Keratinocyte (primary cell): ENCODE results near the gene NOD2. TPM values are rescaled to one million over a fixed set of nuclear protein-coding genes. Genes with fewer than 3 reads are reported as not detected.

Source experiments
- DNase-seq: peaks from one replicate; pipeline ENCODE4 v3.0.0-alpha.2; 2011; ENCODE audit warnings: low read depth, missing footprints, low spot score
- FAIRE-seq: peaks from 2 replicates; lab custom pipeline; 2011; peaks lifted over from hg19 to GRCh38; lab: Jason Lieb, UNC
- H2AFZ ChIP-seq: 2 replicates; pipeline ENCODE4 v1.6.0; 2012; ENCODE audit warnings: low read length, control low read depth, inconsistent platforms; ENCODE audit not compliant: control insufficient read depth
- H3K27ac ChIP-seq: 2 replicates; pipeline ENCODE4 v1.5.1; 2011; ENCODE audit warnings: low read length; ENCODE audit not compliant: control insufficient read depth, insufficient read depth
- H3K27me3 ChIP-seq: 3 replicates; pipeline ENCODE4 v1.6.0; 2011; ENCODE audit warnings: low read length; ENCODE audit not compliant: control insufficient read depth, insufficient read depth; ENCODE audit errors: extremely low read depth
- H3K36me3 ChIP-seq, 2 experiments: 2 replicates in 1 of 2; 3 replicates in 1 of 2; pipeline ENCODE4 v1.5.1; 2011; ENCODE audit warnings: low read length in 2 of 2, mild to moderate bottlenecking in 1 of 2; ENCODE audit not compliant: control insufficient read depth in 2 of 2, insufficient read depth in 2 of 2; ENCODE audit errors: extremely low read depth in 1 of 2
- H3K4me1 ChIP-seq: 3 replicates; pipeline ENCODE4 v1.5.1; 2011; ENCODE audit warnings: low read length; ENCODE audit not compliant: control insufficient read depth, insufficient read depth; ENCODE audit errors: extremely low read depth
- H3K4me2 ChIP-seq: 3 replicates; pipeline ENCODE4 v1.6.0; 2011; ENCODE audit warnings: low read depth, low read length; ENCODE audit not compliant: control insufficient read depth, insufficient read depth; ENCODE audit errors: extremely low read depth
- H3K4me3 ChIP-seq, 3 experiments: fragments of 200-600 bp in 1 of 3; sonication (generic) in 1 of 3; 2 replicates in 2 of 3; 3 replicates in 1 of 3; pipeline ENCODE4 v1.5.1; 2011 to 2016; ENCODE audit warnings: low read length in 3 of 3, mild to moderate bottlenecking in 3 of 3, control low read depth in 2 of 3, inconsistent platforms in 1 of 3, low read depth in 1 of 3, mixed read lengths in 1 of 3, mixed run types in 1 of 3, moderate library complexity in 1 of 3; ENCODE audit not compliant: control insufficient read depth in 2 of 3, insufficient read depth in 2 of 3; ENCODE audit errors: extremely low read depth in 1 of 3
- H3K79me2 ChIP-seq: 2 replicates; pipeline ENCODE4 v1.6.0; 2012; ENCODE audit warnings: low read length; ENCODE audit not compliant: control insufficient read depth, insufficient read depth
- H3K9ac ChIP-seq: 3 replicates; pipeline ENCODE4 v1.6.0; 2011; ENCODE audit warnings: low read length; ENCODE audit not compliant: control insufficient read depth, insufficient read depth; ENCODE audit errors: extremely low read depth
- H3K9me1 ChIP-seq: 3 replicates; pipeline ENCODE4 v1.6.0; 2011; ENCODE audit warnings: low read length; ENCODE audit not compliant: control insufficient read depth, insufficient read depth; ENCODE audit errors: extremely low read depth
- H3K9me3 ChIP-seq: 2 replicates; pipeline ENCODE4 v1.5.1; 2012; ENCODE audit warnings: low read depth, low read length; ENCODE audit not compliant: control insufficient read depth
- H4K20me1 ChIP-seq: 3 replicates; pipeline ENCODE4 v1.6.0; 2011; ENCODE audit warnings: low read length; ENCODE audit not compliant: control insufficient read depth, insufficient read depth; ENCODE audit errors: extremely low read depth
- CTCF ChIP-seq, 3 experiments: IDR thresholded peaks in 1 of 3; conservative IDR thresholded peaks in 1 of 3; optimal IDR thresholded peaks in 1 of 3; 2 replicates in 2 of 3; 3 replicates in 1 of 3; pipeline versions ENCODE3 to v1.5.1; 2011; ENCODE audit warnings: low read length in 3 of 3, mild to moderate bottlenecking in 3 of 3, moderate library complexity in 2 of 3, control low read depth in 1 of 3, inconsistent platforms in 1 of 3; ENCODE audit not compliant: insufficient read depth in 2 of 3; ENCODE audit errors: extremely low read depth in 1 of 3
- EZH2 ChIP-seq: IDR thresholded peaks from one replicate; pipeline ENCODE4 v1.6.1; 2012; ENCODE audit warnings: inconsistent platforms, mild to moderate bottlenecking, low read length, moderate library complexity
- dilution Hi-C: fragments of 300-500 bp; cut with MboI; formaldehyde crosslinking; loops from one replicate; pipeline ENCODE4 v1.7.0; 2020; ENCODE audit warnings: low sequenced_read_pairs; ENCODE audit not compliant: extremely low pct_ligation_motif_present
- polyA plus RNA-seq, 5 experiments: library from polyadenylated mRNA; depleted of rRNA in 3 of 5; stranded (reverse) in 3 of 5; stranded (forward) in 1 of 5; unstranded in 1 of 5; fragments of >200 nt; gene quantifications; 1 replicate in 1 of 5; 2 replicates in 3 of 5; 3 replicates in 1 of 5; pipeline versions ENCODE4 v1.2.1 to v1.2.3, GENCODE V29; 2011 to 2012; ENCODE audit warnings: missing spikeins in 2 of 5, low read depth in 1 of 5, low replicate concordance in 1 of 5

The NOD2 gene
- polyA plus RNA-seq, 1 donor (not counting 4 experiments of a cell fraction or from before 2014, with no cell fraction given): 0.80 TPM

GRCh38 chr16:50731130-50731988 is 38.0 kb downstream of the NOD2 start:
- Histone ChIP-seq H3K27ac (no peak overlapping the region), H3K27me3 (no peaks in the 10 kb centered on the region), H3K4me3 (no peak overlapping the region), H3K4me1 (no peaks in the 10 kb centered on the region), H4K20me1 (no peaks in the 10 kb centered on the region), H3K4me2 (no peak overlapping the region), H3K36me3 (no peaks in the 10 kb centered on the region), H3K79me2 (no peaks in the 10 kb centered on the region), H3K9me1 (no peaks in the 10 kb centered on the region), H3K9me3 (no peaks in the 10 kb centered on the region), H3K9ac (no peak overlapping the region), H2AFZ (no peak overlapping the region)
- dilution Hi-C loops: no loop called here
- TF ChIP-seq CTCF (optimal IDR thresholded peaks at IDR 0.05 in 1 of 3, IDR thresholded peaks at IDR 0.05 in 1 of 3, conservative IDR thresholded peaks at IDR 0.05 in 1 of 3; ENCODE audit: extremely low read depth in 1 of 3, insufficient read depth in 2 of 3, low read length in 3 of 3) (no peak), EZH2 (no peak)
- DNase-seq (no peak), FAIRE-seq (no peak)

GRCh38 chr16:50731989-50732832 is 38.8 kb downstream of the NOD2 start:
- dilution Hi-C loops: no loop called here
- no peak overlapping the region for H3K4me2 ChIP-seq

More at GRCh38 chr16:50731989-50732832, 38.8 kb downstream of the NOD2 start:
- Histone ChIP-seq H3K4me1 (no peaks in the 10 kb centered on the region), H3K9ac (no peak overlapping the region), H2AFZ (no peak overlapping the region), H3K4me3 (no peak overlapping the region), H3K36me3 (no peaks in the 10 kb centered on the region), H4K20me1 (no peaks in the 10 kb centered on the region), H3K27ac (no peak overlapping the region), H3K9me3 (no peaks in the 10 kb centered on the region), H3K79me2 (no peaks in the 10 kb centered on the region), H3K27me3 (peaks cover 2% of the 10 kb centered on the region), H3K9me1 (no peaks in the 10 kb centered on the region)
- DNase-seq (no peak), FAIRE-seq (no peak)
- no peak for TF ChIP-seq CTCF (optimal IDR thresholded peaks at IDR 0.05 in 1 of 3, IDR thresholded peaks at IDR 0.05 in 1 of 3, conservative IDR thresholded peaks at IDR 0.05 in 1 of 3; ENCODE audit: extremely low read depth in 1 of 3, insufficient read depth in 2 of 3, low read length in 3 of 3)
- no peak for TF ChIP-seq EZH2
